GM19238 (cell line): Measurements from ENCODE around the gene AK6.
A peak's percentile ranks its signal among the peaks of the same experiment; 100 is the strongest.
"Not testable (repeated sequence)": the region's sequence is repeated elsewhere in the genome, so short reads cannot be mapped to it uniquely, and the experiment has no call there.

ENCODE experiments used
- DNase-seq: peaks from one replicate; pipeline ENCODE4 v3.0.0; 2011; ENCODE audit warnings: low spot score; ENCODE audit not compliant: insufficient read length

AK6 gene

GRCh38 chr5:69369340-69370121 is at the start of gene AK6, which contains the start of the genes RAD17 and TAF9:
Gene AK6 (minus strand): TSS chr5:69369520. CDS start chr5:69369490, 30 bp downstream.
Gene RAD17 (plus strand): TSS chr5:69369818. CDS start chr5:69372209, 2,391 bp downstream.
Gene TAF9 (minus strand): TSS chr5:69369520. CDS start chr5:69365737, 3,783 bp downstream.
- DNase-seq = peak; percentile 81

GRCh38 chr5:69418554-69418953 is 49.2 kb upstream of the AK6 start:
- DNase-seq = no peak

GRCh38 chr5:69416699-69417098 is 47.4 kb upstream of the AK6 start:
- DNase-seq = no peak

- DNase-seq = no peak
Measured at GRCh38 chr5:69416180-69416579, 46.9 kb upstream of the AK6 start.

- DNase-seq = no peak
Measured at GRCh38 chr5:69415584-69415958, 46.3 kb upstream of the AK6 start.

GRCh38 chr5:69414885-69415583 is 45.7 kb upstream of the AK6 start, which contains the start of gene MARVELD2:
Gene MARVELD2 (plus strand): TSS chr5:69415116. CDS start chr5:69419386, 4,270 bp downstream.
- DNase-seq = no peak

GRCh38 chr5:69404659-69405330 is 35.5 kb upstream of the AK6 start:
- no peak for DNase-seq

- no peak for DNase-seq
Measured at GRCh38 chr5:69378376-69378775, 9.1 kb upstream of the AK6 start.

GRCh38 chr5:69374911-69375446 is 5.7 kb upstream of the AK6 start:
- no peak for DNase-seq

- no peak for DNase-seq
Measured at GRCh38 chr5:69372394-69372793, 3.1 kb upstream of the AK6 start.

- DNase-seq = not testable (repeated sequence)
Measured at GRCh38 chr5:69370335-69370734, 1.0 kb upstream of the AK6 start.

- no peak for DNase-seq
Measured at GRCh38 chr5:69368458-69369339, 621 bp downstream of the AK6 start.

GRCh38 chr5:69367697-69368279 is 1.5 kb downstream of the AK6 start:
- DNase-seq = no peak

- no peak for DNase-seq
Measured at GRCh38 chr5:69364850-69365249, 4.5 kb downstream of the AK6 start.

- no peak for DNase-seq
Measured at GRCh38 chr5:69364414-69364813, 4.9 kb downstream of the AK6 start.

GRCh38 chr5:69360442-69360841 is 8.9 kb downstream of the AK6 start:
- DNase-seq = no peak

GRCh38 chr5:69359699-69360098 is 9.6 kb downstream of the AK6 start:
- no peak for DNase-seq

- no peak for DNase-seq
Measured at GRCh38 chr5:69350664-69351063, 18.7 kb downstream of the AK6 start.

GRCh38 chr5:69343083-69343482 is 26.2 kb downstream of the AK6 start:
- DNase-seq = no peak

GRCh38 chr5:69341520-69342161 is 27.7 kb downstream of the AK6 start:
- no peak for DNase-seq
